Endometrial microvascular endothelial cells (primary cell): ENCODE data around the gene PGS1. TPM values are rescaled to one million over a fixed set of nuclear protein-coding genes. Genes with fewer than 3 reads are reported as not detected.
"Not testable (repeated sequence)": the region's sequence is repeated elsewhere in the genome, so short reads cannot be mapped to it uniquely, and the experiment has no call there.

Experiments
- in situ Hi-C: cut with HindIII; loops from 2 replicates; pipeline ENCODE4 v1.10.0; 2017; ENCODE audit warnings: low sequenced_read_pairs, low pct_unique_long_range_greater_than_20kb; ENCODE audit errors: inconsistent ontology term
- total RNA-seq: library from RNA; depleted of rRNA; stranded (reverse); fragments of >200 nt; gene quantifications from one replicate; pipeline ENCODE4 v1.2.3, GENCODE V29; 2015; ENCODE audit errors: inconsistent ontology term

Gene PGS1
- total RNA-seq = 37.5 TPM

- in situ Hi-C loops = no loop called here
These were observed at the start of gene PGS1 for GRCh38 chr17:78378225-78379130. TSS of gene PGS1 (plus strand) at chr17:78378649. CDS start at chr17:78378666, 17 bp downstream.

GRCh38 chr17:78329263-78330059 lies 49.0 kb upstream of the PGS1 start:
- in situ Hi-C loops = no loop called here

- in situ Hi-C loops = no loop called here
These were observed 47.8 kb upstream of the PGS1 start for GRCh38 chr17:78330570-78331224.

- in situ Hi-C loops = not testable (repeated sequence)
These were observed 47.1 kb upstream of the PGS1 start for GRCh38 chr17:78331355-78331754.

GRCh38 chr17:78332991-78333390 lies 45.5 kb upstream of the PGS1 start:
- in situ Hi-C loops = no loop called here

- in situ Hi-C loops = no loop called here
These were observed 43.2 kb upstream of the PGS1 start for GRCh38 chr17:78335209-78335608.

GRCh38 chr17:78337244-78338109 lies 41.0 kb upstream of the PGS1 start:
- in situ Hi-C loops = no loop called here

GRCh38 chr17:78338486-78339259 lies 39.8 kb upstream of the PGS1 start:
- in situ Hi-C loops = no loop called here

GRCh38 chr17:78340183-78340955 lies 38.1 kb upstream of the PGS1 start:
- in situ Hi-C loops = no loop called here

- in situ Hi-C loops = no loop called here
These were observed 36.6 kb upstream of the PGS1 start for GRCh38 chr17:78341559-78342448.

GRCh38 chr17:78342449-78343186 lies 35.8 kb upstream of the PGS1 start:
- in situ Hi-C loops = no loop called here

GRCh38 chr17:78343187-78343542 lies 35.3 kb upstream of the PGS1 start:
- in situ Hi-C loops = no loop called here

- in situ Hi-C loops = no loop called here
These were observed 34.8 kb upstream of the PGS1 start for GRCh38 chr17:78343543-78344201.

GRCh38 chr17:78344666-78345065 lies 33.8 kb upstream of the PGS1 start:
- in situ Hi-C loops = no loop called here

- in situ Hi-C loops = no loop called here
These were observed 33.3 kb upstream of the PGS1 start for GRCh38 chr17:78345172-78345571.
